ENCODE data around the gene MTX1. TPM values are rescaled to one million over a fixed set of nuclear protein-coding genes. Genes with fewer than 3 reads are reported as not detected.

The MTX1 gene
- total and polyA plus RNA-seq, 2 of the 4 experiments (the other 2 are of a cell fraction) = 67.2 to 73.7 TPM

GRCh38 chr1:155186067-155186793 lies 22.3 kb upstream of the MTX1 start:
- Histone ChIP-seq H3K23ac (ENCODE audit: low read depth, low read length) (no peak overlapping the region), H3K27ac (ENCODE audit: insufficient read depth, low read length) (no peak overlapping the region), H4K8ac (ENCODE audit: low read depth in 2 of 2, low read length in 2 of 2) (no peak overlapping the region), H3K4me2 (ENCODE audit: low read depth, low read length) (no peak overlapping the region), H4K20me1 (ENCODE audit: insufficient read depth, low read length) (no peaks in the 10 kb centered on the region), H3K9ac (ENCODE audit: low read depth, low read length) (no peak overlapping the region), H2BK20ac (ENCODE audit: low read depth, low read length) (no peak overlapping the region), H2BK5ac (ENCODE audit: low read depth, low read length, poor library complexity, severe bottlenecking) (no peak overlapping the region), H3K4ac (ENCODE audit: low read depth, low read length) (no peak overlapping the region), H4K5ac (ENCODE audit: low read depth, low read length) (no peak overlapping the region), H3K14ac (replicated peaks; ENCODE audit: low read depth, low read length) (no peak overlapping the region), H2AK5ac (ENCODE audit: low read depth, low read length) (no peak overlapping the region), H3K9me3 (ENCODE audit: control insufficient read depth, insufficient read depth, low read length) (no peaks in the 10 kb centered on the region), H4K91ac (ENCODE audit: insufficient read depth, low read depth, low read length) (no peak overlapping the region), H2BK15ac (ENCODE audit: low read depth, low read length) (no peak overlapping the region), H3K9me1 (ENCODE audit: insufficient read depth, low read length) (no peaks in the 10 kb centered on the region), H3K18ac (ENCODE audit: low read depth, low read length) (no peak overlapping the region), H2AFZ (replicated peaks; ENCODE audit: low read length, poor library complexity) (no peak overlapping the region), H3K36me3 (ENCODE audit: control insufficient read depth, insufficient read depth, low read length) (peaks cover 13% of the 10 kb centered on the region), H2AK9ac (replicated peaks; ENCODE audit: low read depth, low read length, poor library complexity) (no peak overlapping the region), H3K56ac (ENCODE audit: extremely low read depth, insufficient read depth, low read length) (no peak overlapping the region), H3K4me1 (ENCODE audit: control insufficient read depth, insufficient read depth, low read length) (no peaks in the 10 kb centered on the region), H3K4me3 (ENCODE audit: insufficient read depth, low read depth, low read length) (no peak overlapping the region), H2BK120ac (ENCODE audit: low read depth, low read length) (no peak overlapping the region), H3K27me3 (ENCODE audit: control insufficient read depth, insufficient read depth, low read length) (no peaks in the 10 kb centered on the region), H3K79me1 (ENCODE audit: low read depth in 1 of 2, low read length in 2 of 2) (no peaks in the 10 kb centered on the region)
- POLR2A ChIA-PET (ENCODE audit: unreplicated experiment) = no interaction called here
- no TSS peak for BruUV-seq (replicated peaks)
- DNase-seq = no peak
- no CpG with 5 or more reads among the region's 8 CpGs for WGBS, 2 experiments (ENCODE audit: extremely low coverage in 2 of 2, insufficient read length in 1 of 2)
- CTCF ChIA-PET = no interaction called here
- no peak for ATAC-seq (ENCODE audit: low read depth)
- dilution Hi-C loops (cut with HindIII; ENCODE audit: low sequenced_read_pairs, unreplicated experiment) = no loop called here
- intact Hi-C loops (cut with micrococcal nuclease) = no loop called here
- in situ Hi-C loops (cut with MboI; ENCODE audit: low sequenced_read_pairs) = no loop called here
- TF ChIP-seq, protein P1, sequence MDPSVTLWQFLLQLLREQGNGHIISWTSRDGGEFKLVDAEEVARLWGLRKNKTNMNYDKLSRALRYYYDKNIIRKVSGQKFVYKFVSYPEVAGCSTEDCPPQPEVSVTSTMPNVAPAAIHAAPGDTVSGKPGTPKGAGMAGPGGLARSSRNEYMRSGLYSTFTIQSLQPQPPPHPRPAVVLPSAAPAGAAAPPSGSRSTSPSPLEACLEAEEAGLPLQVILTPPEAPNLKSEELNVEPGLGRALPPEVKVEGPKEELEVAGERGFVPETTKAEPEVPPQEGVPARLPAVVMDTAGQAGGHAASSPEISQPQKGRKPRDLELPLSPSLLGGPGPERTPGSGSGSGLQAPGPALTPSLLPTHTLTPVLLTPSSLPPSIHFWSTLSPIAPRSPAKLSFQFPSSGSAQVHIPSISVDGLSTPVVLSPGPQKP (IDR thresholded peaks at IDR 0.05; ENCODE audit: borderline replicate concordance, low read depth, low read length) = no peak
- no peak for TF ChIP-seq CEBPB (IDR thresholded peaks at IDR 0.05; ENCODE audit: low read depth, low read length)
